GM21360 (cell line): Measurements from ENCODE around the gene ADGRL3.

Source experiments
- ATAC-seq: cut with Tn5 transposase; IDR thresholded peaks from one replicate; pipeline ENCODE4 v1.9.1; 2021; ENCODE audit warnings: mild to moderate bottlenecking, moderate library complexity; ENCODE audit not compliant: unreplicated experiment

ADGRL3 gene

GRCh38 chr4:61531188-61531587 is 331.1 kb downstream of the ADGRL3 start:
- no peak for ATAC-seq

- no peak for ATAC-seq
These were observed 332.3 kb downstream of the ADGRL3 start for GRCh38 chr4:61532336-61533000.

- no peak for ATAC-seq
These were observed 333.0 kb downstream of the ADGRL3 start for GRCh38 chr4:61533140-61533539.

- ATAC-seq: no peak
These were observed 340.8 kb downstream of the ADGRL3 start for GRCh38 chr4:61540944-61541343.

- ATAC-seq: no peak
These were observed 341.3 kb downstream of the ADGRL3 start for GRCh38 chr4:61541459-61541858.

GRCh38 chr4:61543976-61544375 is 343.9 kb downstream of the ADGRL3 start:
- ATAC-seq: no peak

GRCh38 chr4:61545902-61546480 is 345.9 kb downstream of the ADGRL3 start:
- ATAC-seq: no peak

- no peak for ATAC-seq
These were observed 349.2 kb downstream of the ADGRL3 start for GRCh38 chr4:61549336-61549735.

- no peak for ATAC-seq
These were observed 353.5 kb downstream of the ADGRL3 start for GRCh38 chr4:61553557-61554125.

- no peak for ATAC-seq
These were observed 355.7 kb downstream of the ADGRL3 start for GRCh38 chr4:61555789-61556188.

GRCh38 chr4:61556277-61556676 is 356.2 kb downstream of the ADGRL3 start:
- no peak for ATAC-seq

- ATAC-seq: no peak
These were observed 359.3 kb downstream of the ADGRL3 start for GRCh38 chr4:61559396-61559795.

GRCh38 chr4:61561028-61561427 is 360.9 kb downstream of the ADGRL3 start:
- no peak for ATAC-seq

- ATAC-seq: no peak
These were observed 371.8 kb downstream of the ADGRL3 start for GRCh38 chr4:61571761-61572559.

- ATAC-seq: no peak
These were observed 375.7 kb downstream of the ADGRL3 start for GRCh38 chr4:61575796-61576195.

GRCh38 chr4:61579786-61580185 is 379.7 kb downstream of the ADGRL3 start:
- ATAC-seq: no peak

- no peak for ATAC-seq
These were observed 380.7 kb downstream of the ADGRL3 start for GRCh38 chr4:61580721-61581377.

GRCh38 chr4:61583696-61584095 is 383.6 kb downstream of the ADGRL3 start:
- no peak for ATAC-seq

- ATAC-seq: no peak
These were observed 388.7 kb downstream of the ADGRL3 start for GRCh38 chr4:61588621-61589402.

GRCh38 chr4:61590881-61591280 is 390.8 kb downstream of the ADGRL3 start:
- no peak for ATAC-seq
